Spleen (tissue), 7 donors: ENCODE results near the gene RPS27.

Source experiments
- CTCF ChIP-seq, 11 experiments: fragments of 200-600 bp in 7 of 11; fragments of 450-650 bp in 4 of 11; sonication (generic) in 4 of 11; IDR thresholded peaks in 8 of 11; conservative IDR thresholded peaks in 3 of 11; 1 replicate in 7 of 11; 2 replicates in 4 of 11; pipeline versions ENCODE4 v1.4.0 to v1.8.0; 2016 to 2021; ENCODE audit warnings: antibody characterized with exemption in 11 of 11, inconsistent platforms in 4 of 11, mild to moderate bottlenecking in 1 of 11
- POLR2A ChIP-seq, 3 donors: fragments of 450-650 bp; IDR thresholded peaks; one replicate each; pipeline ENCODE4 v1.5.1; 2017; ENCODE audit warnings: antibody characterized with exemption in 3 of 3, mild to moderate bottlenecking in 1 of 3
- POLR2AphosphoS5 ChIP-seq, 3 donors: sonication (generic); formaldehyde crosslinking; IDR thresholded peaks; one replicate each; pipeline ENCODE4 v1.5.1; 2017; ENCODE audit warnings: antibody characterized with exemption in 3 of 3
- donor health status: DM: no; HTN: no; CAD: no; lungs with moderate emphysema.
- donor health status: DM: no; HTN: no; CAD: no.
- donor health status: DM: no; HTN: no; CAD: no.

- TF ChIP-seq CTCF (IDR thresholded peaks at IDR 0.05 in 8 of 11, conservative IDR thresholded peaks at IDR 0.05 in 3 of 11) (no peak), POLR2AphosphoS5 (IDR thresholded peaks at IDR 0.05) (no peak), POLR2A (IDR thresholded peaks at IDR 0.05) (no peak)
Measured at GRCh38 chr1:153963850-153964331, 26.7 kb upstream of the RPS27 start.
